Measurements from ENCODE around the gene VWF. TPM values are rescaled to one million over a fixed set of nuclear protein-coding genes. Genes with fewer than 3 reads are reported as not detected.

VWF gene
- total RNA-seq, 1 experiment from 2014 or later = not detected

- DNase-seq (ENCODE audit: low read depth) = no peak
Observed at GRCh38 chr12:5960783-5961182, 163.7 kb downstream of the VWF start.

DNA sequence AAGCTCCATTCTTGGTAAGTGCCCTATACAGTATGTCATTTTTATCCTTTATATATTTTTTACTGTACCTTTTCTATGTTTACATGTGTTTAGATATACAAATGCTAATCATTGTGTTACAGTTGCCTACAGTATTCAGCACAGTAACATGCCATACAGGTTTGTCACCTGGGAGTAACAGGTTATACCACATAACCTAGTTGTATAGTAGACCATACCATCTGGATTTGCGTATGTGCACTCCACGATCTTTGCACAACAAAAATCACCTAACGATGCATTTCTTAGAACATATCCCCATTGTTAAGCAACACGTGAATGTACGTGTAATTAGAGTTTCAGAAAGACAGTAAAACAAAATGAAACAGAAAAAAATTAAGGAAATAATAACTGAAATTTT lies 167.5 kb downstream of the VWF start:
- no peak for DNase-seq (ENCODE audit: low read depth)

DNA sequence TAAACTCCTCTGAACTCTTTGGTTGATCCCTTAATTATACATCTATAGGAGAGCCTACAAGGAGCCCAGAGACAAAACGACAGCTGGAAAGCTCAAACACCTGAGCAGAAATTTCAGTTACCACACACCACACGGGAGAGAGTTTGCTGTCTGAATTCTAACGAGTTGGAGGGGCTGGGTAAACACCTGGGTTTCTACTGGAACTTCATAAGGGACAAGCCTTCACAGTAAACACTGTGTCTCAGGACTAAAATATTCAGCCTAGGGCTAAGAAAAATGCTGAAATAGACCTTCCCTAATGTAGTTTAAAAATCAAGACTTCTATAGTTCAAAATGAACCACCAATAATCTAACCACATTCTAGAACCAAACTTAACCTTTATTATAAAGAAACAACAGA lies 169.8 kb downstream of the VWF start:
- no peak for DNase-seq (ENCODE audit: low read depth)

DNA sequence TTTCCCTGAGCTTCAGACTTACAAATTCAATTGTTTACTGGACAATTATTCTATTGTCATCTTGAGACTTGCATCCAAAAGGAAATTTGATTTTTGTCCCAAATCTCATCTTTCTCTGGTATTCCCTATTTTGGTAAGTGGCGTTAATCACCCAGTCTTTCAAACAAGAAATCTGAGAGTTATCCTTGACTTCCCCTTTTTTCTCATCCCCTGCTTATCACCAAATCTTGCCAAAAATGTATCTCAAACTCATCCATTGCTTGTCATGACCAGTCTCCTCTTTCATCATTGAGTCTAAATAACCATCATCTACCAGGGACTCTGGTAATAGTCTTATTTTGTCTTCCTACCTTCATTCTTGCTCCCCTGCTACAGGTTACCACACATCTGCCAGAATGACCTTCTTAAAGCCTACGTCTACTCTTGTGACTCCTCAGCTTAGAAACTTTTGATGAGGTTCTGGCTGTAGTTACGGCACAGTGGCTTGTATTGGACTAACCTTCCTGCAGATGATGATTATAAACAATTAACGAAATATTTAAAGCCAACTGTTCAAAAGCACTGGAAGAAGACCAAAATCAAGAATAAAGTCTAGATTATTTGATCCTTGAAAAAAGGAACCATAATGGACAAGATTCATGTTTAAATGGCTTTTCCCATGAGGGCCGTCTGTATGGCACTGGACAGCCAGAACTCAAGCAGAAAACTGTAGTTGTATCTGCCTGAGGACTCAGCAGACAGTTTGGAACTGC lies 170.5 kb downstream of the VWF start:
- no peak for DNase-seq (ENCODE audit: low read depth)

- no peak for DNase-seq (ENCODE audit: low read depth)
Observed at GRCh38 chr12:5952031-5952430, 172.4 kb downstream of the VWF start.

DNA sequence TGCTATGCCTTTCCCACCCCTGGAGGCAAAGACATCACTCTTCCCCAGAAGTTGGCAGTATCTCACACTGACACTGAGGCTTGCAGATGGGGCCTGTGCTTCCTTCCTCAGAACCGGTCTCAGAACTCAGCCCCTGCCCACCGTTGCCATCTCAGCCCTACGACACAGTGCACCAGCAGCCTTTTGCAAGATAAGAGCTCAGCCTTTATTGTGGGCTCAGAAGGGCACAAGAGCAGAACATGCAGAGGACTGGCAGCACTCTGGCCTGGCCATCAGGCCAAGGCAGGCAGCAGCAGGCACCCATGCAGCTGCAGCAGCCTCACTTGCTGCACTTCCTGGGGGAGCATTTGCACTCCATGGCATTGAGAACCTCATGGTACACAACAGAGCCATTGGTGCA lies 175.8 kb downstream of the VWF start:
- no peak for DNase-seq (ENCODE audit: low read depth)

DNA sequence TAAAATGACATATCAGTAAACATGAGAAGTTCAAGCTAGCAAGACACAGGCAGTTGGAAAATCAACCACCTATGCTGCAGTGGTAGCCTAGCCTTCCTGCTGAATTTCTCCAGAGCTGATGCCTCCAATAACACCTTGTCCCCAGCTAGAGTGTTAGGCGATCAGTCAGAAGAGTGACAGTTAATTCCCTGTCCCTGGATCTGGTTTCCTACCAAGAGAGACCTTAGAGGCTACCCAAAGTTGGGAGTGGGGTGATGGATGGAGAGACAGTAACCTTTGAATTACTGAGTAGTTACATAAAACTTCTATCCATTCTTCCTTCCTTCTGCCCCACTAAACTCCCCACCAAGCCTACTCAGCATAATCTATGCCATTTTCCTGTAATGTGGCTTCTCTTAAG lies 177.5 kb downstream of the VWF start:
- no peak for DNase-seq (ENCODE audit: low read depth)

- DNase-seq (ENCODE audit: low read depth) = no peak
Observed at GRCh38 chr12:5946388-5946787, 178.1 kb downstream of the VWF start.

GRCh38 chr12:5945071-5946008 lies 179.1 kb downstream of the VWF start, which contains the start of gene ANO2:
TSS of gene ANO2 (minus strand) at chr12:5945259. CDS start at chr12:5945217, 42 bp downstream.
- no peak for DNase-seq (ENCODE audit: low read depth)

DNA sequence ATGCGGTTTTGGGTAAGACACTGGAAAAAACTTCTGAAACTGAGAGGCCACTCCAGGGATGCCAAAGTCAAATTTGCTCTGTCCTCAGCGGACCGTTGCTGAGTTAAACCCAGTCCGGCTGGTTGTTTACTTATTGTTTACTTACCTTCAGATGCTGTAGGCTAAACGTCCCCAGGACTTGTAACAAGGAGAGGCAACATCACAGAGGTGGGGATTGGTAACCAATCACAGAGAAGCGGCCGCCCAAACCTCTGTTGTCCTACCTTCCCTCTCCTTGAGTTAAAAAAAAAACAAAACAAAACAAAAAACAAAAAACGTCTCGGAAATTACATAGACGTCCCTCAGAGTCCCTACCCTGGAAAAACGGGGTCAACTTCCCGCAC lies 179.8 kb downstream of the VWF start:
- DNase-seq (ENCODE audit: low read depth) = no peak

DNA sequence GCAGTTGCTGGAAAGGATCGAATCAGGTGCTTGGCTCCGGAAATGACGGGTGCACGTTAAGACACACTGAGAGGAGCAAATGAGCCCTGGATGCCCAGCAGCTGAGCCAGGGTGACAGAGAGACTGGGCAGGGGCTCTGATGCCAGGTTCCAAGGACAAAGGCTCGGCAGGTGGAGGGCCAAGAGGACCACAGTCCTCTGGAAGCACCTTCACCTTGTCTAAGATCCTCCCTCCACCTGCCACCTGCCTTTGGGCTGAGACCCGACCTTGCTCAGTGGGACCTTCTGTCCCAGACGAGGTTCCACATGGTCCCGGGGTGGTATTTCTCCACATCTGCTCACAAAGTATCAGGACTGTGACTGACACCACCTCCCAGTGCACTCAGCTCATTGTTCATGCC lies 180.4 kb downstream of the VWF start:
- DNase-seq (ENCODE audit: low read depth) = no peak

DNA sequence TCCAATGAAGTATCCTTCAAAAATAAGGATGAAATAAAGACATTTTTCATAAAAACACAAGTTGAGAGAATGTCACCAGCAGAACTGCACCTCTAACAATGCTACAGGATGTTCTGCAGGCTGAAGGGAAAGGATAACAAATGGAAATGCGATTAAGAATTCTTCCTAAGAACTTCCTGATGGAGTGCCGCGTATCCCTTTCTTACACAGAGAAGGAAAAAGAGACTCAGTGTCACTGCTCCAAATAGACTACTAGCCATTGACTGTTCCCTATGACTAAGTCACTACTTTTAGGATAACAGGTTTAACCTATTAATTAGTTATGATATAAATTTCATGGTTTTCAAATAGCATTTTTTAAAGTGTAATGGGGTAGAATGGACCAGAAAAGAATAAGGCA lies 182.6 kb downstream of the VWF start:
- DNase-seq (ENCODE audit: low read depth) = no peak

DNA sequence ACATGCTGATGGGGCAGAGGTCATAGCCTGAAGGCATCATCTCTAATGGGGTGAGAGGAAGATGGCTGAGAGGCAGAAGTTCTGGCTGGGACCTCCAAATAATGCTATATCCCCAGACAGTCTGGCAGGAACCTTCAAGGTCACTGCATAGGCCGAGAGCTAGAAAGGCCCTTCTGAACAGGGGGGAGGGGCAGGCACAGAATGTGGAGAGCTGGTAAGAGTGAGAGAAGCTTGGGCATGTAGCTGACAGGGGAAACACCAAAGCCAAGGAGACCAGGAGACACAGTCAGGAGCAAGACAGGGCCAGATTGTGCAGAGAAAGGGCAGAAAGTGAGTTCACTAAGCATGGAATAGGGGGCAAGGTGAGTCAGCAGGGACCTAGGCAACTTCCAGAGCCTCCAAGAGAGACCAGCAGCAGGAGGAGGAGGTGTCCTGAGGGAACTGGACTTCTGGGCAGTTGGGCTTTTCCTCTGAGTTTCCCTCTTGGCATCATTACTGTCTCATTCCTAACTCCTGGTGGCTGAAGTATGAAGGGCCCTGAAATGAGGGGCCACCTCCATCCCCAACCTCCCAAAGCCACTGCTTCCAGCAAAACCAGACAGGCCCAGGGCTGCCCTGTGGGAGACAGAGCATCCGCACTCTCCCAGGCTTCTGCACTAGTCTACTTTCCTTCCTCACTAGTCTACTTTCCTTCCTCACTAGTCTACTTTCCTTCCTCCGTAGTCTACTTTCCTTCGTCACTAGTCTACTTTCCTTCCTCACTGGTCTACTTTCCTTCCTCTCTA lies 196.5 kb downstream of the VWF start:
- no peak for DNase-seq (ENCODE audit: low read depth)

GRCh38 chr12:5925646-5926045 lies 198.8 kb downstream of the VWF start:
- DNase-seq (ENCODE audit: low read depth) = no peak

DNA sequence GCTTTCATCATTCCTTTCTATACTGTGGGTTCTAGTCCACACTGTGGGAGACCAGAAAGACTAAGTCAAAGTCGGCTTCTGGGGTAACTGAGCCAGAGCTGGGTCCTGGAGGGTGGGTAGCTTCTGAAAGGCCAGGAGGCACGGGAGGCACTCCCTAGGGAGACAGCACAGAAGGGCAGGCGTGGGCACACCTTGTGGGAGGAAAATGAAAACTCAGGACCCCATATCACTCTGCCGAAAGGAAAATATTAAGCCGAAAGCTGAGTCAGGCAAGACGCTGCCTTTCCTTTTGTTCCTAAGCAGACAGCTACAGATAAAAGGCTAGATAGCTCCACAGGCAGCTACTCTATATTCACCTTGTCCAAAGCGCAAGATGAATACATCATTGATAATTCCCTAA lies 200.1 kb downstream of the VWF start:
- no peak for DNase-seq (ENCODE audit: low read depth)

DNA sequence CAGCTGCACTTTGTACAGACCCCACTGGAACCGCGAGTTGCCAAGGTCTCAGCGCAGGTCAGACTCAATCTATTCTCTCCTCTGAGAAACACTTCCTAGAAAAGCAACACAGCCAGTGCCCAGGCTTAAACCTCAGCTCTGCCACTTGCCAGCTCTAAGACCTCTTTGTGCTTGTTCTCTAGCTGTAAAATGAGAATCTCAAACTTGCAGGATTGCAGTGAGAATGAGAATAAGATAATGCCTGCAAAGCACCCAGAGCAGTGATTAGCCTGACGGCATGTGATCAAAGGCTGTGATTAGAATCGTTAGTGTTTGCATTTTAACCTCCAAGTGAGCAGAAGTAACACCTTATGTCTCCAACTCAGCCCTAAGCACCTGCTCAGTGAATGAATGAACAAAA lies 200.7 kb downstream of the VWF start:
- no peak for DNase-seq (ENCODE audit: low read depth)

DNA sequence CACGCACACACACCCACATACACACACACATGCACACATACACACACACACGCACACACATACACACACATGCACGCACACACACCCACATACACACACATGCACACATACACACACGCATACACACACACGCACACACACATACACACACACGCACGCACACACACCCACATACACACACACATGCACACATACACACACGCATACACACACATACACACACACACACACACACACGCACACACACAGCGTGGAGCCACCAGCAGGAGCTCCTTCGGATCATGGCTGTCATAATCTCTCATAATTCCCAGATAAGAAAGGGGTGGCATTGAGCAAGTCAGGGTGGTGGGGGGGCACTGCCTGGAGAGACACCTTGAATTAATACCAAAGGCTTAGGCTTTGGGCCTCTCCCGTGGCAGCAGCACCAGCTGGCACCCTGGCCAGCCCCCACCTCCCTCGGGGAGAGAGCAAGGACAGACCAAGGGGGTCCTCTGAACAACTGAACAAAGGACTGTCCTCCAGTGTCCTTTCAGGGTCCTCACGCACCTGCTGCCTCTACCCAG lies 201.3 kb downstream of the VWF start:
- no peak for DNase-seq (ENCODE audit: low read depth)

DNA sequence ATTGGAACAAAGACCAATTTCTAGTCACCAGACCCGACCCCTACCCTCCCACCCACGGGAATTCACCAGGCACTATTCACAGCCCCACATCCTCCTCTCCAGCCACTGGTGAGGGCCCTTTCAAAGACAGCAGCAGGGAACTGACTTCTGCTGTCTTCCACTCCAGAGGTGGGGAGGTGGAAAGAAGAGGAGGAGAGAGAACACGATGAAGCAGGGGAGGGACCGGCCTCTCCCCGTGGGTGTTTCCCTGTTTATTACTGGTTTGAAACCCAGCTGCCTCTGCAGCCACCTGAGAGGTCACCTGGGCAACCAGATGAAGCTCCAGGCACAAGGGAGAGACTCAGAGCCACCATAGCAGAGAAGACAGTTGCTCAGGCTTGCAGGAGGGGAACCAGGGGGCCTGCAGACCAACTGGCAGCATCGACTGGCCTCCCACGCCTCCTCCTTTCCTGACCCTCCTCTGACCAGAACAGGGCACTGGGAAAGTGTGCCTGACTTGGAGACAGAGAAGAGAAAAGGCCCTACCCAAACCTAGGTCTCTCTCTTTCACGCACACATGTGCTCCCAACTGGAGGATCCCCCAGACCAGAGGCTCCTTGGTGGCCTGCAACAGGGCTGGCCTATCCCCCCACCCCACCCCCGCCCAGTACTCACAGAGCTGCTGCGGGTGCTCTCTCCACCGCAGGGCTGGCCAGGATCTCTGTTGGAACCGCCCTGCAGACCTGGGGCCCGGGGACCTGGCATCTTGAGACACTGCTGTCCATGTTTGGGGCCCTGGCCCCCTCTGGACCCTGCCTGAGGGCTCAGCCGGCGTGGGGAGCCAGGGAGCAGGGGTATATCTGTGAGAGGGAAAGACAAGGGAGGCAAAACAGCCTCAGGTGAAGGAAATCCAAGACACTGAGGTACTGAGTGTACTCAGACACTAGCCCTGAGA lies 202.2 kb downstream of the VWF start:
- DNase-seq (ENCODE audit: low read depth) = no peak

- no peak for DNase-seq (ENCODE audit: low read depth)
Observed at GRCh38 chr12:5921027-5921909, 203.2 kb downstream of the VWF start.
